ENCODE results near the gene ARHGAP8. TPM values are rescaled to one million over a fixed set of nuclear protein-coding genes. Genes with fewer than 3 reads are reported as not detected.

The ARHGAP8 gene
- total and polyA plus RNA-seq, 2 experiments from 2014 or later = 62.8 to 64.9 TPM

DNA sequence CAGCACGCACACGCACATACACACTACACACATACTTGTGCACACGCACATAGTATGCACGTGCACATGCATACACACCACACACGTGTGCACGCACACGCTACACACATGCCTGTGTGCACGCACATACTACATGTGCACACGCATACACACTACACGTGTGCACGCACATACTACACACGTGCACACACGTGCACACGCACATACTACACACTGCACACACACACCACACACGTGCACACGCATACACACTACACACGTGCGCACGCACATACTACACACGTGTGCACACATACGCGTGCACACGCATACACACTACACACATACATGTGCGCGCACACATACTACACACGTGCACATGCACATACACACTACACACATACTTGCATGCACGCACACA, 19.7 kb upstream of the ARHGAP8 start:
- Mint-ChIP-seq H3K27me3 (ENCODE audit: insufficient read depth, low read depth, poor library complexity) (peaks cover 11% of the 10 kb centered on the region), H3K4me1 (peaks cover 15% of the 10 kb centered on the region; the same call in 2 of the 3 replicates), H3K4me3 (no peak overlapping the region), H3K27ac (no peak overlapping the region), H3K36me3 (ENCODE audit: low read depth) (no peaks in the 10 kb centered on the region; the same call in 1 of the 3 replicates), H3K9me3 (no peaks in the 10 kb centered on the region)
- ATAC-seq (no peak), DNase-seq (ENCODE audit: low spot score) (no peak)
- Histone ChIP-seq H3K4me2 (no peak overlapping the region), H3K4me3 (no peak overlapping the region), H2AFZ (no peak overlapping the region), H3K9me2 (ENCODE audit: insufficient read depth) (no peaks in the 10 kb centered on the region), H3K27ac (ENCODE audit: low read depth) (no peak overlapping the region), H3K36me3 (ENCODE audit: insufficient read depth) (no peaks in the 10 kb centered on the region), H3K79me2 (replicated peaks; ENCODE audit: insufficient read depth) (no peaks in the 10 kb centered on the region), H3K4me1 (ENCODE audit: insufficient read depth) (0 out of 2 replicates have a peak, but pooled peaks cover 2% of the 10 kb centered on the region), H4K20me1 (replicated peaks; ENCODE audit: insufficient read depth) (no peaks in the 10 kb centered on the region), H3F3A (replicated peaks; ENCODE audit: low read depth) (peaks cover 4% of the 10 kb centered on the region), H3K27me3 (ENCODE audit: insufficient read depth) (no peaks in the 10 kb centered on the region)
- no peak for TF ChIP-seq CTCF (conservative IDR thresholded peaks at IDR 0.05; ENCODE audit: low read depth in 2 of 2)
- TF ChIP-seq CREB1 (CRISPR knock-in tag; IDR thresholded peaks at IDR 0.05; ENCODE audit: low read depth) = no peak
- no peak for TF ChIP-seq ETS1 (IDR thresholded peaks at IDR 0.05)
- no peak for TF ChIP-seq JUNB (IDR thresholded peaks at IDR 0.05; ENCODE audit: unreplicated experiment)
- TF ChIP-seq ZNF114 (CRISPR knock-in tag; IDR thresholded peaks at IDR 0.05) = no peak
- TF ChIP-seq POLR2AphosphoS5 (IDR thresholded peaks at IDR 0.05; ENCODE audit: low read depth) = no peak
- no peak for TF ChIP-seq ZNF331 (CRISPR knock-in tag; IDR thresholded peaks at IDR 0.05; ENCODE audit: low read depth)
- TF ChIP-seq EZH2 (IDR thresholded peaks at IDR 0.05; ENCODE audit: low read depth, unreplicated experiment) = no peak
- TF ChIP-seq, protein P1, sequence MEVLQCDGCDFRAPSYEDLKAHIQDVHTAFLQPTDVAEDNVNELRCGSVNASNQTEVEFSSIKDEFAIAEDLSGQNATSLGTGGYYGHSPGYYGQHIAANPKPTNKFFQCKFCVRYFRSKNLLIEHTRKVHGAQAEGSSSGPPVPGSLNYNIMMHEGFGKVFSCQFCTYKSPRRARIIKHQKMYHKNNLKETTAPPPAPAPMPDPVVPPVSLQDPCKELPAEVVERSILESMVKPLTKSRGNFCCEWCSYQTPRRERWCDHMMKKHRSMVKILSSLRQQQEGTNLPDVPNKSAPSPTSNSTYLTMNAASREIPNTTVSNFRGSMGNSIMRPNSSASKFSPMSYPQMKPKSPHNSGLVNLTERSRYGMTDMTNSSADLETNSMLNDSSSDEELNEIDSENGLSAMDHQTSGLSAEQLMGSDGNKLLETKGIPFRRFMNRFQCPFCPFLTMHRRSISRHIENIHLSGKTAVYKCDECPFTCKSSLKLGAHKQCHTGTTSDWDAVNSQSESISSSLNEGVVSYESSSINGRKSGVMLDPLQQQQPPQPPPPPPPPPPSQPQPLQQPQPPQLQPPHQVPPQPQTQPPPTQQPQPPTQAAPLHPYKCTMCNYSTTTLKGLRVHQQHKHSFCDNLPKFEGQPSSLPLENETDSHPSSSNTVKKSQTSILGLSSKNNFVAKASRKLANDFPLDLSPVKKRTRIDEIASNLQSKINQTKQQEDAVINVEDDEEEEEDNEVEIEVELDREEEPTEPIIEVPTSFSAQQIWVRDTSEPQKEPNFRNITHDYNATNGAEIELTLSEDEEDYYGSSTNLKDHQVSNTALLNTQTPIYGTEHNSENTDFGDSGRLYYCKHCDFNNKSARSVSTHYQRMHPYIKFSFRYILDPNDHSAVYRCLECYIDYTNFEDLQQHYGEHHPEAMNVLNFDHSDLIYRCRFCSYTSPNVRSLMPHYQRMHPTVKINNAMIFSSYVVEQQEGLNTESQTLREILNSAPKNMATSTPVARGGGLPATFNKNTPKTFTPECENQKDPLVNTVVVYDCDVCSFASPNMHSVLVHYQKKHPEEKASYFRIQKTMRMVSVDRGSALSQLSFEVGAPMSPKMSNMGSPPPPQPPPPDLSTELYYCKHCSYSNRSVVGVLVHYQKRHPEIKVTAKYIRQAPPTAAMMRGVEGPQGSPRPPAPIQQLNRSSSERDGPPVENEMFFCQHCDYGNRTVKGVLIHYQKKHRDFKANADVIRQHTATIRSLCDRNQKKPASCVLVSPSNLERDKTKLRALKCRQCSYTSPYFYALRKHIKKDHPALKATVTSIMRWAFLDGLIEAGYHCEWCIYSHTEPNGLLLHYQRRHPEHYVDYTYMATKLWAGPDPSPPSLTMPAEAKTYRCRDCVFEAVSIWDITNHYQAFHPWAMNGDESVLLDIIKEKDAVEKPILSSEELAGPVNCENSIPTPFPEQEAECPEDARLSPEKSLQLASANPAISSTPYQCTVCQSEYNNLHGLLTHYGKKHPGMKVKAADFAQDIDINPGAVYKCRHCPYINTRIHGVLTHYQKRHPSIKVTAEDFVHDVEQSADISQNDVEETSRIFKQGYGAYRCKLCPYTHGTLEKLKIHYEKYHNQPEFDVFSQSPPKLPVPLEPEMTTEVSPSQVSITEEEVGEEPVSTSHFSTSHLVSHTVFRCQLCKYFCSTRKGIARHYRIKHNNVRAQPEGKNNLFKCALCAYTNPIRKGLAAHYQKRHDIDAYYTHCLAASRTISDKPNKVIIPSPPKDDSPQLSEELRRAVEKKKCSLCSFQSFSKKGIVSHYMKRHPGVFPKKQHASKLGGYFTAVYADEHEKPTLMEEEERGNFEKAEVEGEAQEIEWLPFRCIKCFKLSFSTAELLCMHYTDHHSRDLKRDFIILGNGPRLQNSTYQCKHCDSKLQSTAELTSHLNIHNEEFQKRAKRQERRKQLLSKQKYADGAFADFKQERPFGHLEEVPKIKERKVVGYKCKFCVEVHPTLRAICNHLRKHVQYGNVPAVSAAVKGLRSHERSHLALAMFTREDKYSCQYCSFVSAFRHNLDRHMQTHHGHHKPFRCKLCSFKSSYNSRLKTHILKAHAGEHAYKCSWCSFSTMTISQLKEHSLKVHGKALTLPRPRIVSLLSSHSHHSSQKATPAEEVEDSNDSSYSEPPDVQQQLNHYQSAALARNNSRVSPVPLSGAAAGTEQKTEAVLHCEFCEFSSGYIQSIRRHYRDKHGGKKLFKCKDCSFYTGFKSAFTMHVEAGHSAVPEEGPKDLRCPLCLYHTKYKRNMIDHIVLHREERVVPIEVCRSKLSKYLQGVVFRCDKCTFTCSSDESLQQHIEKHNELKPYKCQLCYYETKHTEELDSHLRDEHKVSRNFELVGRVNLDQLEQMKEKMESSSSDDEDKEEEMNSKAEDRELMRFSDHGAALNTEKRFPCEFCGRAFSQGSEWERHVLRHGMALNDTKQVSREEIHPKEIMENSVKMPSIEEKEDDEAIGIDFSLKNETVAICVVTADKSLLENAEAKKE (CRISPR knock-in tag; IDR thresholded peaks at IDR 0.05) = no peak
- TF ChIP-seq, protein P2, sequence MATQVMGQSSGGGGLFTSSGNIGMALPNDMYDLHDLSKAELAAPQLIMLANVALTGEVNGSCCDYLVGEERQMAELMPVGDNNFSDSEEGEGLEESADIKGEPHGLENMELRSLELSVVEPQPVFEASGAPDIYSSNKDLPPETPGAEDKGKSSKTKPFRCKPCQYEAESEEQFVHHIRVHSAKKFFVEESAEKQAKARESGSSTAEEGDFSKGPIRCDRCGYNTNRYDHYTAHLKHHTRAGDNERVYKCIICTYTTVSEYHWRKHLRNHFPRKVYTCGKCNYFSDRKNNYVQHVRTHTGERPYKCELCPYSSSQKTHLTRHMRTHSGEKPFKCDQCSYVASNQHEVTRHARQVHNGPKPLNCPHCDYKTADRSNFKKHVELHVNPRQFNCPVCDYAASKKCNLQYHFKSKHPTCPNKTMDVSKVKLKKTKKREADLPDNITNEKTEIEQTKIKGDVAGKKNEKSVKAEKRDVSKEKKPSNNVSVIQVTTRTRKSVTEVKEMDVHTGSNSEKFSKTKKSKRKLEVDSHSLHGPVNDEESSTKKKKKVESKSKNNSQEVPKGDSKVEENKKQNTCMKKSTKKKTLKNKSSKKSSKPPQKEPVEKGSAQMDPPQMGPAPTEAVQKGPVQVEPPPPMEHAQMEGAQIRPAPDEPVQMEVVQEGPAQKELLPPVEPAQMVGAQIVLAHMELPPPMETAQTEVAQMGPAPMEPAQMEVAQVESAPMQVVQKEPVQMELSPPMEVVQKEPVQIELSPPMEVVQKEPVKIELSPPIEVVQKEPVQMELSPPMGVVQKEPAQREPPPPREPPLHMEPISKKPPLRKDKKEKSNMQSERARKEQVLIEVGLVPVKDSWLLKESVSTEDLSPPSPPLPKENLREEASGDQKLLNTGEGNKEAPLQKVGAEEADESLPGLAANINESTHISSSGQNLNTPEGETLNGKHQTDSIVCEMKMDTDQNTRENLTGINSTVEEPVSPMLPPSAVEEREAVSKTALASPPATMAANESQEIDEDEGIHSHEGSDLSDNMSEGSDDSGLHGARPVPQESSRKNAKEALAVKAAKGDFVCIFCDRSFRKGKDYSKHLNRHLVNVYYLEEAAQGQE (IDR thresholded peaks at IDR 0.05; ENCODE audit: unreplicated experiment) = no peak
- TF ChIP-seq STAT1 (IDR thresholded peaks at IDR 0.05; ENCODE audit: unreplicated experiment) = no peak
- no peak for TF ChIP-seq EZH2phosphoT487 (IDR thresholded peaks at IDR 0.05; ENCODE audit: unreplicated experiment)
- TF ChIP-seq NANOG (IDR thresholded peaks at IDR 0.05; ENCODE audit: borderline replicate concordance) = no peak
